BJ (cell line): Measurements from ENCODE around the gene TLR2. TPM values are rescaled to one million over a fixed set of nuclear protein-coding genes. Genes with fewer than 3 reads are reported as not detected.

Experiments used
- CTCF ChIA-PET: fragments of 350-600 bp; formaldehyde crosslinking; extraction: SDS; loops from one replicate; lab custom pipeline; 2021; ENCODE audit warnings: antibody characterized with exemption, inconsistent platforms; lab: Yijun Ruan, JAX
- POLR2A ChIA-PET: fragments of 300-600 bp; sonication (Branson Sonifier 250); formaldehyde crosslinking; extraction: SDS; loops from one replicate; lab custom pipeline; 2021; ENCODE audit warnings: antibody characterized with exemption; lab: Charles Lee
- DNase-seq: peaks from one replicate; pipeline ENCODE4 v3.0.0-alpha.2; 2011; ENCODE audit warnings: low read depth
- H3K27me3 ChIP-seq: 2 replicates; pipeline ENCODE4 v1.6.0; 2011; ENCODE audit warnings: low read length; ENCODE audit not compliant: control insufficient read depth, insufficient read depth
- H3K36me3 ChIP-seq: 2 replicates; pipeline ENCODE4 v1.5.1; 2011; ENCODE audit warnings: low read length; ENCODE audit not compliant: control insufficient read depth, insufficient read depth
- H3K4me3 ChIP-seq: 2 replicates; pipeline ENCODE4 v1.5.1; 2011; ENCODE audit warnings: low read depth, mild to moderate bottlenecking, control low read depth, low read length
- polyA minus RNA-seq: library from RNA; depleted of rRNA, polyadenylated mRNA; stranded (reverse); fragments of >200 nt; gene quantifications from 2 replicates; pipeline ENCODE4 v1.2.3, GENCODE V29; 2011; rRNA and poly(A)+ RNA removed
- polyA plus RNA-seq: library from polyadenylated mRNA; depleted of rRNA; stranded (reverse); fragments of >200 nt; gene quantifications from 2 replicates; pipeline ENCODE4 v1.2.3, GENCODE V29; 2011; rRNA removed
- TF ChIP-seq, protein P1 (sequence below): IDR thresholded peaks from 2 replicates; pipeline ENCODE4 v1.5.1; 2011; ENCODE audit warnings: low read depth, mild to moderate bottlenecking, control low read depth, inconsistent platforms, low read length, moderate library complexity; ENCODE audit not compliant: insufficient read depth

Gene TLR2, protein sequence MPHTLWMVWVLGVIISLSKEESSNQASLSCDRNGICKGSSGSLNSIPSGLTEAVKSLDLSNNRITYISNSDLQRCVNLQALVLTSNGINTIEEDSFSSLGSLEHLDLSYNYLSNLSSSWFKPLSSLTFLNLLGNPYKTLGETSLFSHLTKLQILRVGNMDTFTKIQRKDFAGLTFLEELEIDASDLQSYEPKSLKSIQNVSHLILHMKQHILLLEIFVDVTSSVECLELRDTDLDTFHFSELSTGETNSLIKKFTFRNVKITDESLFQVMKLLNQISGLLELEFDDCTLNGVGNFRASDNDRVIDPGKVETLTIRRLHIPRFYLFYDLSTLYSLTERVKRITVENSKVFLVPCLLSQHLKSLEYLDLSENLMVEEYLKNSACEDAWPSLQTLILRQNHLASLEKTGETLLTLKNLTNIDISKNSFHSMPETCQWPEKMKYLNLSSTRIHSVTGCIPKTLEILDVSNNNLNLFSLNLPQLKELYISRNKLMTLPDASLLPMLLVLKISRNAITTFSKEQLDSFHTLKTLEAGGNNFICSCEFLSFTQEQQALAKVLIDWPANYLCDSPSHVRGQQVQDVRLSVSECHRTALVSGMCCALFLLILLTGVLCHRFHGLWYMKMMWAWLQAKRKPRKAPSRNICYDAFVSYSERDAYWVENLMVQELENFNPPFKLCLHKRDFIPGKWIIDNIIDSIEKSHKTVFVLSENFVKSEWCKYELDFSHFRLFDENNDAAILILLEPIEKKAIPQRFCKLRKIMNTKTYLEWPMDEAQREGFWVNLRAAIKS
- polyA plus RNA-seq (0.05 TPM in 1 of 2 replicates, not detected in the other), polyA minus RNA-seq (0.05 and 0.21 TPM in 2 replicates)

GRCh38 chr4:153684182-153684970, at the start of gene TLR2:
TSS of gene TLR2 (plus strand) at chr4:153684280. CDS start at chr4:153702908, 18,628 bp downstream.
- DNase-seq, result no peak
- ChIA-PET POLR2A (no interaction called here), CTCF (no interaction called here)
- peak within 1 kb of the TSS; percentile 39 for H3K4me3 ChIP-seq
- no peaks in the 10 kb centered on the region for H3K36me3 ChIP-seq
- TF ChIP-seq, protein P1, sequence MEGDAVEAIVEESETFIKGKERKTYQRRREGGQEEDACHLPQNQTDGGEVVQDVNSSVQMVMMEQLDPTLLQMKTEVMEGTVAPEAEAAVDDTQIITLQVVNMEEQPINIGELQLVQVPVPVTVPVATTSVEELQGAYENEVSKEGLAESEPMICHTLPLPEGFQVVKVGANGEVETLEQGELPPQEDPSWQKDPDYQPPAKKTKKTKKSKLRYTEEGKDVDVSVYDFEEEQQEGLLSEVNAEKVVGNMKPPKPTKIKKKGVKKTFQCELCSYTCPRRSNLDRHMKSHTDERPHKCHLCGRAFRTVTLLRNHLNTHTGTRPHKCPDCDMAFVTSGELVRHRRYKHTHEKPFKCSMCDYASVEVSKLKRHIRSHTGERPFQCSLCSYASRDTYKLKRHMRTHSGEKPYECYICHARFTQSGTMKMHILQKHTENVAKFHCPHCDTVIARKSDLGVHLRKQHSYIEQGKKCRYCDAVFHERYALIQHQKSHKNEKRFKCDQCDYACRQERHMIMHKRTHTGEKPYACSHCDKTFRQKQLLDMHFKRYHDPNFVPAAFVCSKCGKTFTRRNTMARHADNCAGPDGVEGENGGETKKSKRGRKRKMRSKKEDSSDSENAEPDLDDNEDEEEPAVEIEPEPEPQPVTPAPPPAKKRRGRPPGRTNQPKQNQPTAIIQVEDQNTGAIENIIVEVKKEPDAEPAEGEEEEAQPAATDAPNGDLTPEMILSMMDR, result no peak
- peaks cover 19% of the 10 kb centered on the region for H3K27me3 ChIP-seq

- TF ChIP-seq, protein P1, result peak; percentile 65
- ChIA-PET POLR2A (no interaction called here), CTCF (interaction anchor here (0.7 to 4.2 kb wide), 12 partner anchors 9 to 482 kb away, joined by 3 to 30 read pairs (median 4); no protein-coding TSS in a partner anchor)
- Histone ChIP-seq H3K4me3 (no peak overlapping the region), H3K36me3 (peaks cover 3% of the 10 kb centered on the region; the same call in 1 of the 2 replicates), H3K27me3 (no peaks in the 10 kb centered on the region)
- no peak for DNase-seq
Measured at GRCh38 chr4:153634738-153635353, 49.2 kb upstream of the TLR2 start.

GRCh38 chr4:153635846-153636245, 48.2 kb upstream of the TLR2 start:
- DNase-seq, result no peak
- TF ChIP-seq, protein P1, result no peak
- ChIA-PET POLR2A (no interaction called here), CTCF (interaction anchor here (1.1 to 4.2 kb wide), 5 partner anchors 8 to 290 kb away, joined by 3 to 30 read pairs (median 8); no protein-coding TSS in a partner anchor)
- Histone ChIP-seq H3K4me3 (no peak overlapping the region), H3K27me3 (no peaks in the 10 kb centered on the region), H3K36me3 (0 out of 2 replicates have a peak, but pooled peaks cover 1% of the 10 kb centered on the region)

DNA sequence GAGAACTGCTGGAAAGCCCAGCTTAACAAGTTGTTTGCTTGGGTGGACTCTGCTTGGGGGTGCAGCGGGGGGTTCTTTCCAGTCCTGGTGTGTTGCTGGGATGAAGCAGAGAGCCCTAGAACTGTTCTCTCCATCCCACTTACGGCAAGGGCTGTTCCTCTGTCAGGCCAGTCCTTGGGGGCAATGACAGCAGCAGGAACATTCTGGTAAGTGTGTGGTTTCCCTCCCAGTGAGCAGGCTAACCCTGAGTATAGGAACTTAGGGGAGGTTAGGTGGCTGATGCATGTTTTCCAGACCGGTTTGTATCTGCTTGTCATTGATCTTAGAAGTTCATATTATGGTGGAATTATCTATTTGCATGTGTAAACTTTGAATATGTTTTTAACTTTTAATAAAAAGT, 46.9 kb upstream of the TLR2 start:
- no peak for DNase-seq
- H3K36me3 ChIP-seq, result 0 out of 2 replicates have a peak, but pooled peaks cover 1% of the 10 kb centered on the region
- POLR2A ChIA-PET, result no interaction called here
- no peaks in the 10 kb centered on the region for H3K27me3 ChIP-seq
- no peak overlapping the region for H3K4me3 ChIP-seq
- TF ChIP-seq, protein P1, result no peak
- CTCF ChIA-PET, result no interaction called here
